ENCODE measurements around the gene SEMA5A.

SEMA5A gene

GRCh38 chr5:9582406-9582805 lies 36.5 kb upstream of the SEMA5A start:
- Histone ChIP-seq H3K36me3 (no peaks in the 10 kb centered on the region), H3K4me3 (ENCODE audit: low read depth, low read length) (no peak overlapping the region), H3K27me3 (no peaks in the 10 kb centered on the region), H3K9me3 (no peaks in the 10 kb centered on the region), H3K4me1 (no peaks in the 10 kb centered on the region)
- DNase-seq: no peak
- no peak for TF ChIP-seq CTCF (IDR thresholded peaks at IDR 0.05; ENCODE audit: low read depth, low read length)

- Histone ChIP-seq H3K4me3 (ENCODE audit: low read depth, low read length) (no peak overlapping the region), H3K4me1 (no peaks in the 10 kb centered on the region), H3K9me3 (no peaks in the 10 kb centered on the region; the same call in 1 of the 2 replicates), H3K27me3 (no peaks in the 10 kb centered on the region), H3K36me3 (no peaks in the 10 kb centered on the region)
- peak; percentile 20 for DNase-seq
- TF ChIP-seq CTCF (IDR thresholded peaks at IDR 0.05; ENCODE audit: low read depth, low read length): peak; percentile 18; the same call in 1 of the 2 replicates
Measured at GRCh38 chr5:9573796-9574195, 27.9 kb upstream of the SEMA5A start.

GRCh38 chr5:9572246-9572645 lies 26.4 kb upstream of the SEMA5A start:
- no peaks in the 10 kb centered on the region for H3K36me3 ChIP-seq
- no peak for DNase-seq
- no peaks in the 10 kb centered on the region for H3K27me3 ChIP-seq
- no peaks in the 10 kb centered on the region for H3K4me1 ChIP-seq
- H3K9me3 ChIP-seq: no peaks in the 10 kb centered on the region; the same call in 1 of the 2 replicates
- H3K4me3 ChIP-seq (ENCODE audit: low read depth, low read length): no peak overlapping the region
- no peak for TF ChIP-seq CTCF (IDR thresholded peaks at IDR 0.05; ENCODE audit: low read depth, low read length)

- Histone ChIP-seq H3K36me3 (no peaks in the 10 kb centered on the region), H3K4me3 (ENCODE audit: low read depth, low read length) (no peak overlapping the region), H3K9me3 (no peaks in the 10 kb centered on the region; the same call in 1 of the 2 replicates), H3K27me3 (no peaks in the 10 kb centered on the region), H3K4me1 (no peaks in the 10 kb centered on the region)
- TF ChIP-seq CTCF (IDR thresholded peaks at IDR 0.05; ENCODE audit: low read depth, low read length): no peak
- DNase-seq: no peak
Measured at GRCh38 chr5:9570876-9571275, 25.0 kb upstream of the SEMA5A start.

- H3K36me3 ChIP-seq: no peaks in the 10 kb centered on the region
- H3K27me3 ChIP-seq: no peaks in the 10 kb centered on the region
- no peak for TF ChIP-seq CTCF (IDR thresholded peaks at IDR 0.05; ENCODE audit: low read depth, low read length)
- no peak for DNase-seq
- no peaks in the 10 kb centered on the region; the same call in 1 of the 2 replicates for H3K9me3 ChIP-seq
- no peaks in the 10 kb centered on the region for H3K4me1 ChIP-seq
- no peak overlapping the region for H3K4me3 ChIP-seq (ENCODE audit: low read depth, low read length)
Measured at GRCh38 chr5:9567039-9567438, 21.2 kb upstream of the SEMA5A start.

GRCh38 chr5:9564752-9565151 lies 18.9 kb upstream of the SEMA5A start:
- no peaks in the 10 kb centered on the region for H3K27me3 ChIP-seq
- TF ChIP-seq CTCF (IDR thresholded peaks at IDR 0.05; ENCODE audit: low read depth, low read length): no peak
- no peak for DNase-seq

More at GRCh38 chr5:9564752-9565151, 18.9 kb upstream of the SEMA5A start:
- Histone ChIP-seq H3K4me3 (ENCODE audit: low read depth, low read length) (no peak overlapping the region), H3K4me1 (no peaks in the 10 kb centered on the region), H3K36me3 (no peaks in the 10 kb centered on the region), H3K9me3 (no peaks in the 10 kb centered on the region)
